Measurements from ENCODE around the gene PLCB3. TPM values are rescaled to one million over a fixed set of nuclear protein-coding genes. Genes with fewer than 3 reads are reported as not detected.

The PLCB3 gene
- total and polyA plus RNA-seq, 4 experiments from 2014 or later = 0.71 to 11.9 (median 10.8) TPM; not detected in 1

- intact Hi-C loops (cut with micrococcal nuclease) = loop anchor here (1.0 to 10.0 kb wide), 2 partner anchors 21 to 527 kb away; partner anchors contain the start of gene SF1
- peaks cover 53% of the 10 kb centered on the region for H3K4me1 ChIP-seq (ENCODE audit: insufficient read depth, low read length)
- H3K4me3 ChIP-seq (ENCODE audit: low read length in 2 of 2) = peak overlapping the region in 1 of 2 donors; percentile 98
- H3K4me1 Mint-ChIP-seq = peaks cover 10 to 65% (median 30%) of the 10 kb centered on the region in 4 donors
- H3K27ac Mint-ChIP-seq = peak overlapping the region; percentile 2 to 93 (median 88)
- H3K9me3 Mint-ChIP-seq = no peaks in the 10 kb centered on the region
- H3K36me3 Mint-ChIP-seq = peaks cover 0 to 11% of the 10 kb centered on the region in 2 donors
- H3K27me3 Mint-ChIP-seq = no peaks in the 10 kb centered on the region
- peak overlapping the region; percentile 69 to 82 (median 76) for H3K4me3 Mint-ChIP-seq
- DNase-seq = no peak
- no peaks in the 10 kb centered on the region for H3K9me3 ChIP-seq (ENCODE audit: control insufficient read depth in 1 of 2, low read length in 2 of 2)
- ChIA-PET CTCF (ENCODE audit: partially characterized antibody) (interaction anchor here (8.4 to 10.5 kb wide), 2 partner anchors 42 to 56 kb away, joined by 78 to 121 read pairs; partner anchors contain the start of genes CATSPERZ, ESRRA and FERMT3), POLR2A (ENCODE audit: partially characterized antibody) (interaction anchor here (1.2 to 38.9 kb wide), 11 partner anchors 9 to 70 kb away, joined by 3 to 937 read pairs (median 23); partner anchors contain the start of genes BAD, CATSPERZ, DNAJC4 and FERMT3)
- no peak overlapping the region for H3K27ac ChIP-seq (ENCODE audit: low read depth, low read length)
- H3K36me3 ChIP-seq (ENCODE audit: insufficient read depth, low read length) = no peaks in the 10 kb centered on the region
- no peaks in the 10 kb centered on the region for H3K27me3 ChIP-seq (ENCODE audit: insufficient read depth, low read length)
These were observed 3.4 kb upstream of the PLCB3 start for GRCh38 chr11:64247729-64248531.

GRCh38 chr11:64248578-64248977 is 2.8 kb upstream of the PLCB3 start:
- peaks cover 0 to 7% of the 10 kb centered on the region in 2 donors for H3K36me3 Mint-ChIP-seq
- no peaks in the 10 kb centered on the region for H3K9me3 ChIP-seq (ENCODE audit: control insufficient read depth in 1 of 2, low read length in 2 of 2)
- H3K27me3 Mint-ChIP-seq = no peaks in the 10 kb centered on the region
- peak overlapping the region in 4 of 8 donors; percentile 57 to 82 (median 74) for H3K4me3 Mint-ChIP-seq
- H3K36me3 ChIP-seq (ENCODE audit: insufficient read depth, low read length) = no peaks in the 10 kb centered on the region
- no peak overlapping the region for H3K27ac ChIP-seq (ENCODE audit: low read depth, low read length)
- peak overlapping the region in 2 of 7 donors; percentile 86 to 88 for H3K27ac Mint-ChIP-seq
- H3K4me1 Mint-ChIP-seq = peaks cover 7 to 60% (median 27%) of the 10 kb centered on the region in 4 donors
- DNase-seq = no peak
- H3K4me3 ChIP-seq (ENCODE audit: low read length in 2 of 2) = no peak overlapping the region
- H3K9me3 Mint-ChIP-seq = no peaks in the 10 kb centered on the region
- ChIA-PET POLR2A (ENCODE audit: partially characterized antibody) (interaction anchor here (0.9 to 38.9 kb wide), 6 partner anchors 8 to 53 kb away, joined by 3 to 937 read pairs (median 79); partner anchors contain the start of genes DNAJC4, FERMT3 and VEGFB), CTCF (ENCODE audit: partially characterized antibody) (interaction anchor here (1.4 to 10.5 kb wide), 3 partner anchors 30 to 55 kb away, joined by 4 to 121 read pairs (median 78); partner anchors contain the start of genes CATSPERZ, ESRRA and FERMT3)
- peaks cover 54% of the 10 kb centered on the region for H3K4me1 ChIP-seq (ENCODE audit: insufficient read depth, low read length)
- intact Hi-C loops (cut with micrococcal nuclease) = loop anchor here (10.0 kb wide), 1 partner anchor 526 kb away; the partner anchor contains the start of gene SF1
- H3K27me3 ChIP-seq (ENCODE audit: insufficient read depth, low read length) = no peaks in the 10 kb centered on the region

GRCh38 chr11:64249038-64249437 is 2.3 kb upstream of the PLCB3 start:
- Mint-ChIP-seq H3K4me3 (peak overlapping the region in 4 of 8 donors; percentile 21 to 76 (median 45)), H3K4me1 (peaks cover 8 to 56% (median 25%) of the 10 kb centered on the region in 4 donors), H3K36me3 (peaks cover 0 to 5% of the 10 kb centered on the region in 2 donors), H3K27ac (peak overlapping the region in 1 of 7 donors; percentile 86), H3K27me3 (no peaks in the 10 kb centered on the region), H3K9me3 (no peaks in the 10 kb centered on the region)
- POLR2A ChIA-PET (ENCODE audit: partially characterized antibody) = interaction anchor here (0.9 to 38.9 kb wide), 7 partner anchors 8 to 55 kb away, joined by 3 to 937 read pairs (median 23); partner anchors contain the start of genes DNAJC4, FERMT3, FKBP2 and VEGFB
- H3K4me1 ChIP-seq (ENCODE audit: insufficient read depth, low read length) = peaks cover 54% of the 10 kb centered on the region
- H3K27ac ChIP-seq (ENCODE audit: low read depth, low read length) = no peak overlapping the region
- CTCF ChIA-PET (ENCODE audit: partially characterized antibody) = interaction anchor here (0.8 to 10.5 kb wide), 9 partner anchors 8 to 54 kb away, joined by 3 to 121 read pairs (median 10); partner anchors contain the start of genes CATSPERZ, DNAJC4, ESRRA and FERMT3
- H3K36me3 ChIP-seq (ENCODE audit: insufficient read depth, low read length) = no peaks in the 10 kb centered on the region
- H3K27me3 ChIP-seq (ENCODE audit: insufficient read depth, low read length) = no peaks in the 10 kb centered on the region
- H3K9me3 ChIP-seq (ENCODE audit: control insufficient read depth in 1 of 2, low read length in 2 of 2) = no peaks in the 10 kb centered on the region
- H3K4me3 ChIP-seq (ENCODE audit: low read length in 2 of 2) = no peak overlapping the region
- no peak for DNase-seq
- intact Hi-C loops (cut with micrococcal nuclease) = loop anchor here (10.0 kb wide), 1 partner anchor 526 kb away; the partner anchor contains the start of gene SF1

GRCh38 chr11:64249563-64250414 is 1.5 kb upstream of the PLCB3 start:
- peaks cover 8 to 52% (median 25%) of the 10 kb centered on the region in 4 donors for H3K4me1 Mint-ChIP-seq
- intact Hi-C loops (cut with micrococcal nuclease) = loop anchor here (10.0 kb wide), 1 partner anchor 525 kb away; the partner anchor contains the start of gene SF1
- H3K27ac ChIP-seq (ENCODE audit: low read depth, low read length) = no peak overlapping the region
- no peak for DNase-seq
- POLR2A ChIA-PET (ENCODE audit: partially characterized antibody) = interaction anchor here (1.1 to 38.9 kb wide), 11 partner anchors 9 to 68 kb away, joined by 3 to 937 read pairs (median 11); partner anchors contain the start of genes BAD, DNAJC4, FERMT3 and FKBP2
- H3K9me3 ChIP-seq (ENCODE audit: control insufficient read depth in 1 of 2, low read length in 2 of 2) = no peaks in the 10 kb centered on the region
- H3K36me3 ChIP-seq (ENCODE audit: insufficient read depth, low read length) = no peaks in the 10 kb centered on the region
- peak overlapping the region in 3 of 7 donors; percentile 1 to 86 (median 10) for H3K27ac Mint-ChIP-seq
- no peaks in the 10 kb centered on the region for H3K27me3 ChIP-seq (ENCODE audit: insufficient read depth, low read length)
- no peaks in the 10 kb centered on the region for H3K9me3 Mint-ChIP-seq
- CTCF ChIA-PET (ENCODE audit: partially characterized antibody) = interaction anchor here (0.8 to 10.5 kb wide), 19 partner anchors 9 to 105 kb away, joined by 3 to 121 read pairs (median 6); partner anchors contain the start of genes CATSPERZ, DNAJC4, ESRRA and FERMT3
- peaks cover 0 to 2% of the 10 kb centered on the region in 2 donors for H3K36me3 Mint-ChIP-seq
- H3K4me3 ChIP-seq (ENCODE audit: low read length in 2 of 2) = no peak overlapping the region
- peaks cover 54% of the 10 kb centered on the region for H3K4me1 ChIP-seq (ENCODE audit: insufficient read depth, low read length)
- H3K27me3 Mint-ChIP-seq = no peaks in the 10 kb centered on the region
- peak overlapping the region; percentile 15 to 79 (median 46) for H3K4me3 Mint-ChIP-seq

GRCh38 chr11:64250415-64251015 is 815 bp upstream of the PLCB3 start:
- Histone ChIP-seq H3K27me3 (ENCODE audit: insufficient read depth, low read length) (no peaks in the 10 kb centered on the region), H3K4me3 (ENCODE audit: low read length in 2 of 2) (peak overlapping the region in 1 of 2 donors; percentile 38), H3K9me3 (ENCODE audit: control insufficient read depth in 1 of 2, low read length in 2 of 2) (no peaks in the 10 kb centered on the region), H3K27ac (ENCODE audit: low read depth, low read length) (no peak overlapping the region), H3K36me3 (ENCODE audit: insufficient read depth, low read length) (no peaks in the 10 kb centered on the region), H3K4me1 (ENCODE audit: insufficient read depth, low read length) (peaks cover 46% of the 10 kb centered on the region)
- DNase-seq = no peak
- H3K27me3 Mint-ChIP-seq = no peaks in the 10 kb centered on the region
- H3K4me3 Mint-ChIP-seq = peak overlapping the region in 7 of 8 donors; percentile 44 to 89 (median 87)
- H3K4me1 Mint-ChIP-seq = peaks cover 5 to 46% (median 20%) of the 10 kb centered on the region in 4 donors
- H3K27ac Mint-ChIP-seq = peak overlapping the region in 1 of 7 donors; percentile 68
- H3K9me3 Mint-ChIP-seq = no peaks in the 10 kb centered on the region
- intact Hi-C loops (cut with micrococcal nuclease) = loop anchor here (1.0 kb wide), 4 partner anchors 19 to 51 kb away; partner anchors contain the start of gene DNAJC4
- CTCF ChIA-PET (ENCODE audit: partially characterized antibody) = interaction anchor here (0.6 to 10.5 kb wide), 22 partner anchors 8 to 1686 kb away, joined by 3 to 121 read pairs (median 6); partner anchors contain the start of genes CATSPERZ, DNAJC4, ESRRA and FERMT3
- POLR2A ChIA-PET (ENCODE audit: partially characterized antibody) = interaction anchor here (1.1 to 38.9 kb wide), 12 partner anchors 8 to 67 kb away, joined by 3 to 937 read pairs (median 12); partner anchors contain the start of genes BAD, DNAJC4, FERMT3 and FKBP2
- H3K36me3 Mint-ChIP-seq = peaks cover 0 to 2% of the 10 kb centered on the region in 2 donors

- Histone ChIP-seq H3K36me3 (ENCODE audit: insufficient read depth, low read length) (peaks cover 3% of the 10 kb centered on the region), H3K9me3 (ENCODE audit: control insufficient read depth in 1 of 2, low read length in 2 of 2) (no peaks in the 10 kb centered on the region), H3K27ac (ENCODE audit: low read depth, low read length) (peak overlapping the region; percentile 36), H3K4me1 (ENCODE audit: insufficient read depth, low read length) (peaks cover 40% of the 10 kb centered on the region), H3K4me3 (ENCODE audit: low read length in 2 of 2) (peak overlapping the region; percentile 17 to 56), H3K27me3 (ENCODE audit: insufficient read depth, low read length) (no peaks in the 10 kb centered on the region)
- DNase-seq = no peak
- H3K27me3 Mint-ChIP-seq = no peaks in the 10 kb centered on the region
- H3K4me3 Mint-ChIP-seq = peak overlapping the region; percentile 81 to 89 (median 86)
- peak overlapping the region in 6 of 7 donors; percentile 53 to 88 (median 83) for H3K27ac Mint-ChIP-seq
- no peaks in the 10 kb centered on the region for H3K9me3 Mint-ChIP-seq
- intact Hi-C loops (cut with micrococcal nuclease) = loop anchor here (1.0 kb wide), 4 partner anchors 18 to 50 kb away; partner anchors contain the start of gene DNAJC4
- peaks cover 5 to 40% (median 15%) of the 10 kb centered on the region in 4 donors for H3K4me1 Mint-ChIP-seq
- peaks cover 0 to 3% of the 10 kb centered on the region in 2 donors for H3K36me3 Mint-ChIP-seq
- ChIA-PET CTCF (ENCODE audit: partially characterized antibody) (interaction anchor here (1.7 to 10.5 kb wide), 6 partner anchors 10 to 66 kb away, joined by 4 to 121 read pairs (median 30); partner anchors contain the start of genes CATSPERZ, ESRRA, FERMT3 and PRDX5), POLR2A (ENCODE audit: partially characterized antibody) (interaction anchor here (1.2 to 38.9 kb wide), 9 partner anchors 9 to 66 kb away, joined by 3 to 937 read pairs (median 23); partner anchors contain the start of genes DNAJC4, FERMT3, FKBP2 and GPR137)
These were observed 348 bp downstream of the PLCB3 start for GRCh38 chr11:64251753-64252002.

Measured in CD4-positive, alpha-beta memory T cell (primary cell).